ENCODE measurements around the gene TLE6.

DNA sequence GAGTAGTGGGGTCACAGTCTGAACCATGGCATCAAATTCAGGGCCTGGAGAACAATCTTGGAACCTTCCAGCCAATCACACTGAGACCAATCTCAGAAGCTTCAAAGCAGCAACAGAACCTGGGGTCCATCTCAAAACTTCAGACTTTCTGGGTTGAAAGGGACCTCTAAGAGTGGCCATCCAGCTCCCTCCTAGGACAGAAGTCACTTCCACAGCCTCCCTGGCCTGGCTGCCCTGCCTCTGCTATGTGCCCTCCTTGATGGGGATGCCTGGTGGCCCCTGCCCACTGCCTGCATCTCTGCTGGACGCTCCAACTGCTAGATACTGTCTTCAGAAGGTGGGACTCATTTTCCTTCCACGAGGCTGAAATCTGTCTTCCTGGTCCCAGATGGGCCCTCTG is 49.9 kb downstream of the TLE6 start:
- TF ChIP-seq, protein P1, sequence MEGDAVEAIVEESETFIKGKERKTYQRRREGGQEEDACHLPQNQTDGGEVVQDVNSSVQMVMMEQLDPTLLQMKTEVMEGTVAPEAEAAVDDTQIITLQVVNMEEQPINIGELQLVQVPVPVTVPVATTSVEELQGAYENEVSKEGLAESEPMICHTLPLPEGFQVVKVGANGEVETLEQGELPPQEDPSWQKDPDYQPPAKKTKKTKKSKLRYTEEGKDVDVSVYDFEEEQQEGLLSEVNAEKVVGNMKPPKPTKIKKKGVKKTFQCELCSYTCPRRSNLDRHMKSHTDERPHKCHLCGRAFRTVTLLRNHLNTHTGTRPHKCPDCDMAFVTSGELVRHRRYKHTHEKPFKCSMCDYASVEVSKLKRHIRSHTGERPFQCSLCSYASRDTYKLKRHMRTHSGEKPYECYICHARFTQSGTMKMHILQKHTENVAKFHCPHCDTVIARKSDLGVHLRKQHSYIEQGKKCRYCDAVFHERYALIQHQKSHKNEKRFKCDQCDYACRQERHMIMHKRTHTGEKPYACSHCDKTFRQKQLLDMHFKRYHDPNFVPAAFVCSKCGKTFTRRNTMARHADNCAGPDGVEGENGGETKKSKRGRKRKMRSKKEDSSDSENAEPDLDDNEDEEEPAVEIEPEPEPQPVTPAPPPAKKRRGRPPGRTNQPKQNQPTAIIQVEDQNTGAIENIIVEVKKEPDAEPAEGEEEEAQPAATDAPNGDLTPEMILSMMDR (IDR thresholded peaks at IDR 0.05; ENCODE audit: insufficient read depth, low read length): no peak
- no peak for TF ChIP-seq GABPA (IDR thresholded peaks at IDR 0.05; ENCODE audit: low read depth)
